DND-41 (cell line): Measurements from ENCODE around the gene SLC1A4.

Experiments
- CTCF ChIP-seq: IDR thresholded peaks from 2 replicates; pipeline ENCODE4 v1.5.1; 2012; ENCODE audit warnings: borderline replicate concordance, low read length, moderate library complexity, mild to moderate bottlenecking; ENCODE audit not compliant: poor library complexity, severe bottlenecking; ENCODE audit errors: extremely low read depth
- EZH2 ChIP-seq: IDR thresholded peaks from 3 replicates; pipeline ENCODE4 v1.6.1; 2012; ENCODE audit warnings: borderline replicate concordance, low read depth, mild to moderate bottlenecking, moderate library complexity, low read length, inconsistent platforms; ENCODE audit not compliant: severe bottlenecking

- TF ChIP-seq CTCF (no peak), EZH2 (no peak)
Observed at GRCh38 chr2:64941801-64942200, 47.4 kb upstream of the SLC1A4 start.
